Esophagus muscularis mucosa (tissue), 3 donors: ENCODE results near the gene MAT1A.
"Not testable (repeated sequence)": the region's sequence is repeated elsewhere in the genome, so short reads cannot be mapped to it uniquely, and the experiment has no call there.

Experiments
- CTCF ChIP-seq, 3 experiments: fragments of 200-600 bp in 2 of 3; fragments of 450-650 bp in 1 of 3; sonication (generic) in 2 of 3; IDR thresholded peaks; one replicate each; pipeline ENCODE4 v1.5.1; 2017 to 2019; ENCODE audit warnings: antibody characterized with exemption in 3 of 3, mild to moderate bottlenecking in 2 of 3, moderate library complexity in 1 of 3
- POLR2A ChIP-seq: fragments of 450-650 bp; IDR thresholded peaks from one replicate; pipeline ENCODE4 v1.6.1; 2017; ENCODE audit warnings: antibody characterized with exemption, moderate library complexity, mild to moderate bottlenecking, low read depth
- POLR2AphosphoS5 ChIP-seq, 2 donors: sonication (generic); formaldehyde crosslinking; IDR thresholded peaks; one replicate each; pipeline ENCODE4 v1.6.1; 2017; ENCODE audit warnings: antibody characterized with exemption in 2 of 2

GRCh38 chr10:80242341-80242740 lies 47.1 kb downstream of the MAT1A start:
- TF ChIP-seq POLR2A; POLR2AphosphoS5 (IDR thresholded peaks at IDR 0.05); CTCF (IDR thresholded peaks at IDR 0.05): not testable (repeated sequence)
